PC-9 (cell line): ENCODE results near the gene PLA2G4A. TPM values are rescaled to one million over a fixed set of nuclear protein-coding genes. Genes with fewer than 3 reads are reported as not detected.

ENCODE experiments used
- BruUV-seq: library from RNA; stranded (reverse); fragments of 400-500 nt; replicated peaks from 2 replicates; lab custom pipeline; 2021; lab: Mats Ljungman, UMichigan
- CTCF ChIA-PET: fragments of 300-600 bp; sonication (Branson Sonifier 250); formaldehyde crosslinking; loops from one replicate; lab custom pipeline; 2022; ENCODE audit warnings: antibody characterized with exemption; lab: Charles Lee
- POLR2A ChIA-PET: fragments of 300-600 bp; sonication (Branson Sonifier 250); formaldehyde crosslinking; loops from one replicate; lab custom pipeline; 2022; ENCODE audit warnings: antibody characterized with exemption; ENCODE audit not compliant: unreplicated experiment; lab: Charles Lee
- DNase-seq, 2 experiments: peaks; one replicate each; pipeline versions ENCODE4 v3.0.0 to v3.0.0-alpha.2; 2015 to 2022; ENCODE audit warnings: mixed read lengths in 1 of 2
- H2AFZ ChIP-seq: fragments of 200-600 bp; sonication (generic); 2 replicates; pipeline ENCODE4 v1.8.1; 2017; ENCODE audit warnings: antibody characterized with exemption
- H3F3A ChIP-seq: fragments of 200-600 bp; sonication (generic); 2 replicates; pipeline ENCODE4 v1.8.1; 2017; ENCODE audit warnings: antibody characterized with exemption, mild to moderate bottlenecking, low read depth; ENCODE audit not compliant: insufficient read depth
- H3K27ac ChIP-seq: fragments of 200-600 bp; sonication (generic); 2 replicates; pipeline ENCODE4 v1.6.1; 2016; ENCODE audit warnings: mixed run types
- H3K27me3 ChIP-seq: fragments of 200-600 bp; sonication (generic); 2 replicates; pipeline ENCODE4 v1.6.1; 2016; ENCODE audit warnings: low read depth, mixed run types; ENCODE audit not compliant: insufficient read depth
- H3K36me3 ChIP-seq: fragments of 200-600 bp; sonication (generic); 2 replicates; pipeline ENCODE4 v1.6.1; 2016; ENCODE audit warnings: low read depth, mixed run types
- H3K4me1 ChIP-seq: fragments of 200-600 bp; sonication (generic); replicated peaks from 2 replicates; pipeline ENCODE4 v1.6.1; 2016; ENCODE audit warnings: mixed run types; ENCODE audit not compliant: insufficient read depth
- H3K4me2 ChIP-seq: fragments of 200-600 bp; sonication (generic); 2 replicates; pipeline ENCODE4 v1.6.1; 2017; ENCODE audit warnings: mixed run types
- H3K4me3 ChIP-seq: fragments of 200-600 bp; sonication (generic); 2 replicates; pipeline ENCODE4 v1.6.1; 2016; ENCODE audit warnings: mixed run types
- H3K79me2 ChIP-seq: fragments of 200-600 bp; sonication (generic); 2 replicates; pipeline ENCODE4 v1.6.1; 2017; ENCODE audit warnings: low read depth, mixed run types
- H3K9me2 ChIP-seq: fragments of 200-600 bp; sonication (generic); 2 replicates; pipeline ENCODE4 v1.8.1; 2017; ENCODE audit warnings: mild to moderate bottlenecking; ENCODE audit not compliant: insufficient read depth
- H3K9me3 ChIP-seq: fragments of 200-600 bp; sonication (generic); 2 replicates; pipeline ENCODE4 v1.8.1; 2016; ENCODE audit warnings: low read depth; ENCODE audit not compliant: insufficient read depth
- H4K20me1 ChIP-seq: fragments of 200-600 bp; sonication (generic); 2 replicates; pipeline ENCODE4 v1.8.1; 2017; ENCODE audit not compliant: insufficient read depth
- EZH2 ChIP-seq: fragments of 200-600 bp; sonication (generic); IDR thresholded peaks from 2 replicates; pipeline ENCODE4 v1.8.0; 2017; ENCODE audit warnings: antibody characterized with exemption, low read depth
- intact Hi-C: fragments of 100-400 bp; cut with micrococcal nuclease; formaldehyde crosslinking; loops from one replicate; pipeline ENCODE4 v1.10.0; 2022; ENCODE audit not compliant: unreplicated experiment
- total RNA-seq: library from RNA; stranded (reverse); gene quantifications from 2 replicates; pipeline ENCODE4 v1.2.3, GENCODE V29; 2021
- TF ChIP-seq, protein P1 (sequence below): fragments of 200-600 bp; sonication (generic); conservative IDR thresholded peaks from 2 replicates; pipeline ENCODE4 v1.6.1; 2017; ENCODE audit warnings: mixed run types, antibody characterized with exemption, mild to moderate bottlenecking, moderate library complexity

The PLA2G4A gene
- total RNA-seq, 1 experiment from 2014 or later: 3.3 TPM

DNA sequence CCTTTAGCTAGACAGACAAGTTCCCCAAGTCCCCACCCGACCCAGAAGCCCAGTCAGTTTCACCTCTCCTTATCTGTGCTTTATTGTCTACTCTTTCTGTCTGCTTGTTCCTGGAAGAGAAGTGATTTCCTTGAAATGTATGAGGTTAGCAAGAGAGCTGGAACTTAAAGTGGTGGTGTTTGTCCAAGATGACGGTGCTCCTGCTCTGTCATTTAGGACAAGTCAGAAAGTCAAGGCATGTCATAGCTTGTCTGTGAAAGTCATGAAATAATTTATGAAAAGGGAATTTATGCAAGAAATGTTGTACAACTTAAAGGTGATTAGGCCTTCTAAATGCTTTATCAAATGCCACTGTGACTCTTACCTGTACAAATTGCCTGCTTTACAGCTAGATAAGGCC lies 178.1 kb downstream of the PLA2G4A start:
- H3F3A ChIP-seq: no peaks in the 10 kb centered on the region
- ChIA-PET CTCF (no interaction called here), POLR2A (no interaction called here)
- no peaks in the 10 kb centered on the region for H4K20me1 ChIP-seq
- H3K27me3 ChIP-seq: no peaks in the 10 kb centered on the region
- DNase-seq: no peak
- H2AFZ ChIP-seq: no peak overlapping the region
- H3K4me2 ChIP-seq: no peak overlapping the region
- BruUV-seq: no TSS peak
- no peaks in the 10 kb centered on the region for H3K9me3 ChIP-seq
- no peak overlapping the region for H3K27ac ChIP-seq
- no peak for TF ChIP-seq EZH2
- TF ChIP-seq, protein P1, sequence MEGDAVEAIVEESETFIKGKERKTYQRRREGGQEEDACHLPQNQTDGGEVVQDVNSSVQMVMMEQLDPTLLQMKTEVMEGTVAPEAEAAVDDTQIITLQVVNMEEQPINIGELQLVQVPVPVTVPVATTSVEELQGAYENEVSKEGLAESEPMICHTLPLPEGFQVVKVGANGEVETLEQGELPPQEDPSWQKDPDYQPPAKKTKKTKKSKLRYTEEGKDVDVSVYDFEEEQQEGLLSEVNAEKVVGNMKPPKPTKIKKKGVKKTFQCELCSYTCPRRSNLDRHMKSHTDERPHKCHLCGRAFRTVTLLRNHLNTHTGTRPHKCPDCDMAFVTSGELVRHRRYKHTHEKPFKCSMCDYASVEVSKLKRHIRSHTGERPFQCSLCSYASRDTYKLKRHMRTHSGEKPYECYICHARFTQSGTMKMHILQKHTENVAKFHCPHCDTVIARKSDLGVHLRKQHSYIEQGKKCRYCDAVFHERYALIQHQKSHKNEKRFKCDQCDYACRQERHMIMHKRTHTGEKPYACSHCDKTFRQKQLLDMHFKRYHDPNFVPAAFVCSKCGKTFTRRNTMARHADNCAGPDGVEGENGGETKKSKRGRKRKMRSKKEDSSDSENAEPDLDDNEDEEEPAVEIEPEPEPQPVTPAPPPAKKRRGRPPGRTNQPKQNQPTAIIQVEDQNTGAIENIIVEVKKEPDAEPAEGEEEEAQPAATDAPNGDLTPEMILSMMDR: no peak
- H3K4me1 ChIP-seq: no peaks in the 10 kb centered on the region
- no peaks in the 10 kb centered on the region for H3K9me2 ChIP-seq
- H3K79me2 ChIP-seq: no peaks in the 10 kb centered on the region
- no peaks in the 10 kb centered on the region for H3K36me3 ChIP-seq
- intact Hi-C loops: no loop called here
- H3K4me3 ChIP-seq: no peak overlapping the region

DNA sequence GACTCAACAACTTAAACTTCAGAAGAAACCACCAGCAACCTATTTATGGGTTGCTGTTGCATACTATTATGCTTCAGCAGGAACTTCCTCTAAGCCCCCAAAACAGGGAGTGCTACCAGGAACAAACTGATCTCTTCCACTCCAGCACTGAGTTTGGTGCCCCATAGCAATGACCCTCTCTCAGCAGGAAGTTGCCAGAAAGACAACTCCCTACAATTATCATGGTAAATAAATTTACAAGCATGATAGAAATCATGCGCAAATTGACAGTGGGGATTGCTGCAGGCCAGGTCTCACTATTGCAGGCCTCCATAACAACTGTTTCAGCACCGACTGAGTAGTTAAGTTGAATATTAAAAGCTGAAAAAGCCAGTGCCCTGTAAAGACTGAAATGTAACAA lies 180.6 kb downstream of the PLA2G4A start:
- Histone ChIP-seq H4K20me1 (no peaks in the 10 kb centered on the region), H3F3A (no peaks in the 10 kb centered on the region), H3K27me3 (no peaks in the 10 kb centered on the region), H3K79me2 (no peaks in the 10 kb centered on the region), H3K4me1 (no peaks in the 10 kb centered on the region), H2AFZ (no peak overlapping the region), H3K36me3 (no peaks in the 10 kb centered on the region), H3K4me3 (no peak overlapping the region), H3K4me2 (no peak overlapping the region), H3K9me2 (no peaks in the 10 kb centered on the region), H3K27ac (no peak overlapping the region), H3K9me3 (no peaks in the 10 kb centered on the region)
- no peak for DNase-seq
- CTCF ChIA-PET: no interaction called here
- no peak for TF ChIP-seq EZH2
- TF ChIP-seq, protein P1: no peak
- intact Hi-C loops: no loop called here
- POLR2A ChIA-PET: no interaction called here
- no TSS peak for BruUV-seq

DNA sequence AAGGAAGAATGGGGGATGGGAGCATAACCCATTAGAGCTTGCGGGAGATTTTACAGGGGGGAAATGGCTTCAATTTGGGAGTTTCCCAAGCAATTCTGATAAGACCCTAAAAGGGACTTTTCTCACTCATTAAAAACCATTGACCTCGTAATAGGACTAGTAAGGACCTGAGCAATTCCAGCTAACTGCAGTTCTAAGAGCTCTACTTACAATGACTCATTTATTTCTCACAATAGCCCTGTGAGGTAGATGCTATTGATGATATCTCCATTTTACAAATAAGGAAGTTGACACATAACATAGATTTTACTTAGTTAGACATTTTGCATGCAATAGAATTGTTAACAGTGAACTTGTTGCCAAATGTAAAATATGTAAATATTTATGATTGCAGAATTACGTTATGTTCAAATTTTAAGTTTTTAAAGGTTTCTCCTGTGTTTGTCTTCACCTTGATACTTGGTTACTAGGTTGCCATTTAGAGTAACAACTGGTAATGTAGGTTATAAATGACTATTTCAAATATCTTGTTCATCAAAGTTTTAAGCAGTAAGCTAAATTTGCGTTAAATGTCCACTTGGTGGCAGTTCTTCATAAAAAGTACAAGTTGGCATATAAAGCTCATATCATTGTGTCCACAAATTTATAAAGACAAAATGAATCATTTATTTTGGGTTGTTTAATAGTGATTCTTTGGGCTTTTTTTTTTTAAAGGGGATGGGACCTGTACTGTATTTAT lies 182.0 kb downstream of the PLA2G4A start:
- POLR2A ChIA-PET: no interaction called here
- no peaks in the 10 kb centered on the region for H3K79me2 ChIP-seq
- DNase-seq: no peak
- no peaks in the 10 kb centered on the region for H4K20me1 ChIP-seq
- H3K27me3 ChIP-seq: no peaks in the 10 kb centered on the region
- H3K4me3 ChIP-seq: no peak overlapping the region
- H3F3A ChIP-seq: no peaks in the 10 kb centered on the region
- H3K27ac ChIP-seq: no peak overlapping the region
- H3K4me2 ChIP-seq: no peak overlapping the region
- H3K36me3 ChIP-seq: no peaks in the 10 kb centered on the region
- no peaks in the 10 kb centered on the region for H3K4me1 ChIP-seq
- no peaks in the 10 kb centered on the region for H3K9me2 ChIP-seq
- H2AFZ ChIP-seq: no peak overlapping the region; the same call in 1 of the 2 replicates
- no peak for TF ChIP-seq EZH2
- TF ChIP-seq, protein P1: no peak
- BruUV-seq: no TSS peak
- intact Hi-C loops: no loop called here
- H3K9me3 ChIP-seq: no peaks in the 10 kb centered on the region
- CTCF ChIA-PET: interaction anchor here (1.0 kb wide), 1 partner anchor 41 kb away, joined by 3 read pairs; no protein-coding TSS in a partner anchor
